ENCODE measurements around the gene CHD2.

Gene CHD2

DNA sequence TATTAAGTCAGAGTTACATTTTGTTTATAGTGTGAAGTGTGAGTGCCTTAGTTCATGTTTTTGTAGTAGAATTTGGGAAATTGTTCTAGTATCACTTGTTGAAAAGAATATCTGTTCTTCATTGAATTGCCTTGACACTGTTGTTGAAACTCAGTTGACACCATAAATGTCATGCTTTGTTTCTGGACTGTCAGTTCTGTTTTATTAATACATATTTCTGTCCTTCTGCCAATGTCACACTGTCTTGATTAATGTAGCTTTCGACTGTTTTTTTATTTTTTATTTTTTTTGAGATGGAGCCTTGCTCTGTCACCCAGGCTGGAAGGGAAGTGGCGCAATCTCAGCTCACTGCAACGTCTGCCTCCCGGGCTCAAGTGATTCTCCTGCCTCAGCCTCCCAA lies 59.1 kb downstream of the CHD2 start:
- Histone ChIP-seq H3K27me3 (no peaks in the 10 kb centered on the region), H3K4me1 (no peaks in the 10 kb centered on the region), H3K36me3 (peaks cover 84% of the 10 kb centered on the region), H3K9me3 (no peaks in the 10 kb centered on the region), H3K4me3 (ENCODE audit: low read depth, low read length) (no peak overlapping the region)
- TF ChIP-seq, protein P1, sequence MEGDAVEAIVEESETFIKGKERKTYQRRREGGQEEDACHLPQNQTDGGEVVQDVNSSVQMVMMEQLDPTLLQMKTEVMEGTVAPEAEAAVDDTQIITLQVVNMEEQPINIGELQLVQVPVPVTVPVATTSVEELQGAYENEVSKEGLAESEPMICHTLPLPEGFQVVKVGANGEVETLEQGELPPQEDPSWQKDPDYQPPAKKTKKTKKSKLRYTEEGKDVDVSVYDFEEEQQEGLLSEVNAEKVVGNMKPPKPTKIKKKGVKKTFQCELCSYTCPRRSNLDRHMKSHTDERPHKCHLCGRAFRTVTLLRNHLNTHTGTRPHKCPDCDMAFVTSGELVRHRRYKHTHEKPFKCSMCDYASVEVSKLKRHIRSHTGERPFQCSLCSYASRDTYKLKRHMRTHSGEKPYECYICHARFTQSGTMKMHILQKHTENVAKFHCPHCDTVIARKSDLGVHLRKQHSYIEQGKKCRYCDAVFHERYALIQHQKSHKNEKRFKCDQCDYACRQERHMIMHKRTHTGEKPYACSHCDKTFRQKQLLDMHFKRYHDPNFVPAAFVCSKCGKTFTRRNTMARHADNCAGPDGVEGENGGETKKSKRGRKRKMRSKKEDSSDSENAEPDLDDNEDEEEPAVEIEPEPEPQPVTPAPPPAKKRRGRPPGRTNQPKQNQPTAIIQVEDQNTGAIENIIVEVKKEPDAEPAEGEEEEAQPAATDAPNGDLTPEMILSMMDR (IDR thresholded peaks at IDR 0.05; ENCODE audit: low read depth, low read length), result no peak
- no peak for DNase-seq

DNA sequence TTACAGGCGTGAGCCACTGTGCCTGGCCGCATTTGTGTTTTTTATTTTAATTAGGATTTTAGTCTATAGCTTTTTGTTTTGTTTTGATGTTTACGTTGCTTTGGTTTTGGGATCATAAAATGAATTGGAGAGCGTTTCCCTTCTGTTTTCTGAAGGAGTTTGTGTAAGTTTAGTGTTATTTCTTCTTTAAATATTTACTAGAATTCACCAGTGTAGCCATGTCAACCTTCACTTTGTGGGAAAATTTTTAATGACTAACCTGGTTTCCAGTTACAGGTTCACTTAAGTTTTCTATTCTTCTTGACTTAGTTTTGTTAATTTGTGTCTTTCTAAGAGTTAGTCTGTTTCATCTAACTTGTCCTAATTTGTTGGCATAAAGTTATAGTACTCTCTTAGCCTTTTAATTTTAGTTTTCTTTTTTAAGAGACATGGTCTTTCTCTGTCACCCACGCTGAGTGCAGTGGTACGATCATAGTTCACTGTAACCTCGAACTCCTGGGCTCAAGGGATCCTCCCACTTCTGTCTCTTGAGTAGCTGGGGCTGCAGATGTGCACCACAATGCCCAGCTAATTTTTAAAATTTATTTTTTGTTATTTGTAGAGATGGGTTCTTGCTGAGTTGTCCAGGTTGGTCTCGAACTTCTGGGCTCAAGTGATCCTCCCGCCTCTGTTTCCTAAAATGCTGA lies 61.0 kb downstream of the CHD2 start:
- TF ChIP-seq, protein P1 (IDR thresholded peaks at IDR 0.05; ENCODE audit: low read depth, low read length), result no peak
- H3K9me3 ChIP-seq, result no peaks in the 10 kb centered on the region
- H3K27me3 ChIP-seq, result no peaks in the 10 kb centered on the region
- peaks cover 76% of the 10 kb centered on the region for H3K36me3 ChIP-seq
- H3K4me1 ChIP-seq, result no peaks in the 10 kb centered on the region
- no peak for DNase-seq
- H3K4me3 ChIP-seq (ENCODE audit: low read depth, low read length), result no peak overlapping the region

DNA sequence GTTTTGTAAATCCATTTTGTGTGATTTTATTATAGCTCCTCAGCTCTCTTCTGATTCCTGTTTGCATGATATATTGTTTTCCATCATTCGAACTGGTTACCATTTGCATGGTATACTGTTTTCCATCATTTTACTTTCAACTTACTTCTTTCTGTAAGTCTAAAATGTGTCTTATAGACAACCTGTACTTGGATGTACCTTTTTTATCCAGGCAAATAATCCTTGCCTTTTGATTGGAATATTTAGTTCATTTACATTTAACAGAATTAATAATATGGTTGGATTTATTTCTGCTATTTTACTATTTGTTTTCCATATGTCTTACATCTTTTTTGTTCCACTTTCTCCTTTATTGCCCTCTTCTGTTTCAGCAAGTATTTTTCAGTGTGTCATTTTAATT lies 62.8 kb downstream of the CHD2 start:
- Histone ChIP-seq H3K4me1 (no peaks in the 10 kb centered on the region), H3K4me3 (ENCODE audit: low read depth, low read length) (no peak overlapping the region), H3K27me3 (no peaks in the 10 kb centered on the region), H3K9me3 (no peaks in the 10 kb centered on the region), H3K36me3 (peaks cover 78% of the 10 kb centered on the region)
- TF ChIP-seq, protein P1 (IDR thresholded peaks at IDR 0.05; ENCODE audit: low read depth, low read length), result no peak
- DNase-seq, result no peak

DNA sequence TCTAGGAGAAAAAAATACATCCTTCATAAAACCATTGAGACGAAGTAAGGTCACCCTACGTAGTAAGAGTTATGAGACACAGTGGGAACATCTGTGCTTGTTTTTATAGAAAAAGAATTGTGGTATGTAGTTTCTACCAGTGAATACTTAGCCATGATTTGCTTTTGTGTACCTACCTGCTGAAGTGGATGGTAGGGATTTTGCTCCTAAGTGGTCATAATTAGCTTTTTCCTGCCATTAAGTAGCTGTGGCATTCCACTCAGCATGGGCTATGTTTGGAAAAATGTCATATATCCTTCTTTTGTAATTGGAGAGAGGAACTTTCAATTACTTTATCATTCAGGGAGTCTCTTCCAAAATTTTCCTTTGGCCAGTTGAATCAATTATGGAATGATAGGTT lies 63.7 kb downstream of the CHD2 start:
- no peaks in the 10 kb centered on the region for H3K9me3 ChIP-seq
- no peaks in the 10 kb centered on the region for H3K27me3 ChIP-seq
- H3K36me3 ChIP-seq, result peaks cover 78% of the 10 kb centered on the region
- no peaks in the 10 kb centered on the region for H3K4me1 ChIP-seq
- DNase-seq, result no peak
- TF ChIP-seq, protein P1 (IDR thresholded peaks at IDR 0.05; ENCODE audit: low read depth, low read length), result no peak
- H3K4me3 ChIP-seq (ENCODE audit: low read depth, low read length), result no peak overlapping the region

DNA sequence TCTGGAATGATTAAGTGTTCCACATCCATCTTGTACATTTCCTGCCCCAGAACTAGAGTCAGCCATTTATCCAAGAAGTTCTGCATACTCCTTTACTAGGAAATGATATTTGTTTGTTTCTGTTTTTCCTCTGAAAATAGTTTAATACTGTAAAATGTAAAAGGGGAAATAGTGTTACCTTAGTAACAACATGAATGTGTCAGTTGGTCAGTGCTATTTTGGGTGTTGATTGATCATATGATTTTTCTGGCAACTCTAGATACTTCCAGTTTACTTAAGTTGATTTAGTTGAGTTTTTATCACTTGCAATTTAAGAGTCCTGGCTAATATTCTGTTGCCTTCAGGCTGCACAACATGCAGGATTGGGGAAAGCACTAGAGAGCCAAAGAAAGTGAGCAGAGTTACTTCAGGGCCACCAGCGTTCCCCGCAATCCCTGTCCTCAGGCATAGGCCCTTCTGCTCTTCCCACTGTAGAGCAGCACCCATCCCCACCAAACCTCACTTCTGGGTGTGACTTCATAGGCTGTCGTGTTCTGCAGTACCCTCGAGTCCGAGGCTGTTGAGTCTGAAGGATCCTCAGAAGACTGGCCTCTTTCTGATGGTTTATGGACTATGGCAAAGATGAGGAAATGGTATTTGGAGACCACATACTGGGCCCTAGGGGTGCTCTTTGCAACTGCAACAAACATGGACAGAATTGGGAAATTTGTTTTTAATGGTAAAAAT lies 69.0 kb downstream of the CHD2 start:
- TF ChIP-seq, protein P1 (IDR thresholded peaks at IDR 0.05; ENCODE audit: low read depth, low read length), result peak; percentile 6; the same call in 1 of the 2 replicates
- Histone ChIP-seq H3K27me3 (no peaks in the 10 kb centered on the region), H3K4me1 (no peaks in the 10 kb centered on the region), H3K36me3 (peaks cover 84% of the 10 kb centered on the region), H3K4me3 (ENCODE audit: low read depth, low read length) (no peak overlapping the region), H3K9me3 (no peaks in the 10 kb centered on the region)
- no peak for DNase-seq

DNA sequence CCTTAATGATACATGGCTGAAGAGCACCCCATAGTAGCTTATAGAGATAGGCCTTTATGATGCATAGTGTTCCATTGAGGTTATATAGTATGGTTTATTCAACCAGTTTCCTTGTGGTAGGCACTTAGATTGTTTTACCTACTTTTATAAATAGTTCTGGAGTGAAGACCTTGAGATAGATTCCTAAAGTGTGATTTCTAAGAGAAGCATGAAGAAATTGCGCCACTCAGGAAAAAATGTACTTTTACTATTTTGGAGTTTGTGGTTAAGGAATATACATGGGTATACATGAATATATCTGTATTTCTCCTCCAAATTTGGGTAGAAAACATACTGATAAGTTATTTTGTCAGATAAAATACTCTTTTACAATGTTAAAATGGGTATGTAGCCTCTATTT lies 70.5 kb downstream of the CHD2 start:
- H3K4me1 ChIP-seq, result no peaks in the 10 kb centered on the region
- H3K9me3 ChIP-seq, result no peaks in the 10 kb centered on the region
- no peak for DNase-seq
- TF ChIP-seq, protein P1 (IDR thresholded peaks at IDR 0.05; ENCODE audit: low read depth, low read length), result no peak
- no peaks in the 10 kb centered on the region for H3K27me3 ChIP-seq
- peaks cover 89% of the 10 kb centered on the region for H3K36me3 ChIP-seq
- H3K4me3 ChIP-seq (ENCODE audit: low read depth, low read length), result no peak overlapping the region

All from BE2C (cell line).